ENCODE data around the gene ATAT1. TPM values are rescaled to one million over a fixed set of nuclear protein-coding genes. Genes with fewer than 3 reads are reported as not detected.

Gene ATAT1
- total and polyA plus RNA-seq, 9 of the 15 experiments (the other 6 are each of a cell fraction or from before 2014, with no cell fraction given) = 0.65 to 5.8 (median 1.6) TPM

DNA sequence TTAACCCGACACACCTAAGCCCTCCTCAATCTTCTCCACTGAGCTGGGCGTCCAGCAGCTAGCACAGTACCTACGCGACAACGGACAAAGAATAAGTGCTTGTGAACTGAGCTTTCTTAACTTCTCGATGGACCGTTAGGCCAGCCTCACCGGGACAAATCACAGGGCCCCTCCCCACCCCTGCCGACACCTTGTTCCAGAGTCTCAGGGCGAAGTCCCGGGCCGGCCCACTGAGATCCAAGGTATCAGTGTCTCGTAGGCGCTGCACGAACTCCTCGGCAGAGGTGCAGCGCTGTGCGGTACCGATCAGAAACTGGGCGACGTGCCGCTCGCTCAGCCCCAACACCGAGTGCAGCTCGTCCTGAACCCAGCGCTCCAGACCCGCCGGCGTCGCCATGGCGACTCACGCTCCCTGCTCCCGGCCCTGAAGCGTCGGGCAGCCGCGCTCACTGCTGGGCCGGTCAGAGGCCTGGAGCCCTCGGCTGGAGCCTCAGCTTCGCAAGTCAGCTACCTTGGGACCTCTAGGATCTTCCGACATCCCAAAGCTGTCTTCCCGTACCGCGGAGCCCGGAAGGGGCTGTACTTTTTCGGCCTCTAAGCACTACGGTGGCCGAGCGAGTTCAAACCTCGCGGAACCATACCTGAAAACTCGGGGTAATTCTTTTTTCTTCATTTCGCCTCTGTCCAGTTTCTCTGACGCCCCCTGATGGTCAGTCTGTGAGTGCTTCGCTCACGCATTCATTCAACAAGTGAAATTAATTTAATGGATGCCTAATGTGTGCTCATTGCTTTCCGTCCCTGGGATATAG, 46.0 kb downstream of the ATAT1 start, which contains the start of gene DHX16 (continued):
- no peak for TF ChIP-seq ID3 (CRISPR knock-in tag; IDR thresholded peaks at IDR 0.05)
- peak; percentile 64; the same call in 1 of the 2 replicates for TF ChIP-seq ID3 (tag; IDR thresholded peaks at IDR 0.05)
- TF ChIP-seq KAT8 (IDR thresholded peaks at IDR 0.05; ENCODE audit: low read depth) = no peak
- no peak for TF ChIP-seq ELK1 (CRISPR knock-in tag; IDR thresholded peaks at IDR 0.05)
- no peak for TF ChIP-seq SRSF1 (IDR thresholded peaks at IDR 0.05; ENCODE audit: low read depth, low read length)
- TF ChIP-seq GTF3C2 (IDR thresholded peaks at IDR 0.05; ENCODE audit: borderline replicate concordance, extremely low read depth, insufficient read length) = no peak
- peak; percentile 84 for TF ChIP-seq ATF7 (IDR thresholded peaks at IDR 0.05)
- TF ChIP-seq HCFC1 (IDR thresholded peaks at IDR 0.05; ENCODE audit: low read depth, low read length) = peak; percentile 71
- TF ChIP-seq GABPB1 (CRISPR knock-in tag; IDR thresholded peaks at IDR 0.05) = peak; percentile 80
- no peak for TF ChIP-seq CLOCK (CRISPR knock-in tag; IDR thresholded peaks at IDR 0.05; ENCODE audit: borderline replicate concordance)
- peak; percentile 79; the same call in 1 of the 2 replicates for TF ChIP-seq ERF (CRISPR knock-in tag; IDR thresholded peaks at IDR 0.05)
- TF ChIP-seq PTBP1 (IDR thresholded peaks at IDR 0.05; ENCODE audit: low read depth, low read length) = no peak
- TF ChIP-seq SIN3A (IDR thresholded peaks at IDR 0.05; ENCODE audit: borderline replicate concordance in 2 of 2, control insufficient read depth in 1 of 2, low read depth in 2 of 2, low read length in 2 of 2) = peak; percentile 90 to 93; a peak in 2 of 4 replicates
- no peak for TF ChIP-seq ZNF324 (CRISPR knock-in tag; IDR thresholded peaks at IDR 0.05)
- 0 out of 2 replicates have a peak, but pooled peaks have one; percentile 20 for TF ChIP-seq RAD51 (IDR thresholded peaks at IDR 0.05; ENCODE audit: borderline replicate concordance, low read depth)
- peak; percentile 60; the same call in 1 of the 2 replicates for TF ChIP-seq DIDO1 (tag; IDR thresholded peaks at IDR 0.05; ENCODE audit: low read depth)
- no peak for TF ChIP-seq MXD1 (CRISPR knock-in tag; IDR thresholded peaks at IDR 0.05; ENCODE audit: borderline replicate concordance, poor library complexity, severe bottlenecking)
- TF ChIP-seq HMGN3 (IDR thresholded peaks at IDR 0.05; ENCODE audit: borderline replicate concordance, extremely low read depth, insufficient read length, low read depth, low read length) = no peak

Data from K562 (cell line).